NCI-H2227 treated with DMSO at 0.1 percent for 48 hours (cell line): Measurements from ENCODE around the gene BAHD1.
A peak's percentile ranks its signal among the peaks of the same experiment; 100 is the strongest.

Experiments
- DNase-seq: peaks from one replicate; lab custom pipeline; 2025; lab: John Stamatoyannopoulos, UW

The BAHD1 gene

DNA sequence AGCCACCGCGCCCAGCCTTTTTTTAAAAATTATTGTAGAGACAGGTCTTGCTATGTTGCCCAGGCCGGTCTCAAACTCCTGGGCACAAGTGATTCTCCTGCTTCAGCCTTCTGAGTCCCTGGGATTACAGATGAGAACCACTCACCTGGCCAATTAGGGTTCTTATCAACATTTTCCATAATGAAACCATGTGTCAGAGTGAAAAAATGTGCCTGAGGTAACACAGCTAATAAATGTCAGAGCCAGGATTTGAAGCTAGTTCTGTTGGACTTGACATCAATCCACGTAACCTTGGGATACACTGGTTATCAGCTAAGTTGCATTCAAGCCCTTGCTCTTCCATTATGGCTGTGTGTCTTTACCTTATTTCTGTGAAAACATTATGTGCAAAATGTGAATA lies 59.2 kb downstream of the BAHD1 start:
- DNase-seq = no peak

DNA sequence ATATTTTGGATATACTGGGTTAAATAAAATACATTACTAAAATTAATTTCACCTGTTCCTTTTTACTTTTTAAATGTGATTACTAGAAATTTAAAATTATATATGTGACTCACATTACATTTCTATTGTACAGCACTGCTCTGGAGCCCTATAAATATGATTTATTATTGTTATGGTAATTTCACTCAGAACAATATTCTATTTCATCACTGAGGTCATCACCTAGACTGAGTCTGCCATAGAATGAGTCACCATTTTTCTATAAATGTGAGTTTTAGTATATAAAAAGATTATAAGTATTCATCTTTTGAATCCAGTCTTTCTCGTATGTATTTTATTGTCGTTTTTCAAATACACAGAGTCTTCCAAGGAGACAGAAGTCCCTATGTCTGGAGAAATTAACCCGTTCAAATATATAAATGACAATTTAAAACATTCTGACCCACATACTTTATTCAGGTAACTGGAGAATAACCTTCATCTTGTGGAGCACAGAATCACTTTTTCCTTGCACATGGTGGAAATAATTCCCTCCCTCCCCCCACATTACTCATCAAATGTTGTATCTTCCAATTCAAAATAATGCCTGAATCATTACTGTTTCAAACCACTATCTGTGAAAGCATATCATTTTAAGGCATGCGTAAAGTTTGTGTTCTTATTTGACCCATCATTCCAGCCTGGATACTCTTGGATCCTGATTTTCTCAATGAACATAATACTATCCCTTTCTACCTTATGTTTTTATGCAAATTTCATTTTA lies 60.0 kb downstream of the BAHD1 start:
- DNase-seq = no peak

DNA sequence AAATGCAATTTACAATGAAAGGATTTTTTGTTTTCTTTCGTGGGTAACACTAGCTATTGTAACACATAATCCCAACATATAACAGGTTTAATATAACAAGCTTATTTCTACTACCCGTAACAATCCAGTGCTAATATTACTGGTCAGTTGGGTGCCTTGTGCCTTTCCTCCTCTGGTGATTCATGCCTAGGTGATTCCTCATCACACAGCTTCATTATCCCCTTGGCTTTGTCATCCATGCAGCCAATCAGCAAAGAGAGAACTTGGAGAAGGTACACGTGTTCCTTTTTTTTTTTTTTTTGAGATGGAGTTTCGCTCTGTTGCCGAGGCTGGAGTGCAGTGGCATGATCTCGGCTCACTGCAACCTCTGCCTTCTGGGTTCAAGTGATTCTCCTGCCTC lies 60.7 kb downstream of the BAHD1 start:
- no peak for DNase-seq

DNA sequence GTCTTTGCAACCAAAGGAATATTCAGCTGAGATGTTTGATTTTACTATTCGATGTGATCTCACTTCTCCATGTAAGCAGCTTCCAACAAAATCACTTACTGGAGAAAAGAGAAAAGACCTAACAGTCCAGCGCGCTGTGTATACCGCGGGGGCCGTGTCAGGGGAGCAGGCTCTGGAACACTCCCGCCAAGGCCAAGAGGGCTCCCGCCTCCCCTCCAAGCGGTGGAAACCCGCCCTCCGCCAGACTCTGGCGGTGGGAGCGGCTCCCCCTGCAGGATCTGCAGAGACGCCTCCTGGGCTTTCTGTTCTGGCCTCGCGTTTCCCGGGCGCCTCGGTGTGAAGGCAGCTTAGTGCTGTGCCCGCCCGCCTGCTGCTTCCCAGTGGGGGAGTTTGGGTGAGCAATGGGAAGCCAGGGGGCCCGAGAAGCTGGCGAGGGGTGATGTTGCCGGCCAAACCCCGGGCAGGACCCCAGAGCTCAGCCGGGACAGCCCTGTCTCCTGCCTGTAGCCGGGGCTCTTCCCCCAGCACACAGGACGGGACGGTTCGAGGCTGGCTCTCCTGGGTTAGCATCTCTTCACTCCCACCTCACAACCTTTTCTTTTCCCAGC lies 66.3 kb downstream of the BAHD1 start:
- peak; percentile 21 for DNase-seq

DNA sequence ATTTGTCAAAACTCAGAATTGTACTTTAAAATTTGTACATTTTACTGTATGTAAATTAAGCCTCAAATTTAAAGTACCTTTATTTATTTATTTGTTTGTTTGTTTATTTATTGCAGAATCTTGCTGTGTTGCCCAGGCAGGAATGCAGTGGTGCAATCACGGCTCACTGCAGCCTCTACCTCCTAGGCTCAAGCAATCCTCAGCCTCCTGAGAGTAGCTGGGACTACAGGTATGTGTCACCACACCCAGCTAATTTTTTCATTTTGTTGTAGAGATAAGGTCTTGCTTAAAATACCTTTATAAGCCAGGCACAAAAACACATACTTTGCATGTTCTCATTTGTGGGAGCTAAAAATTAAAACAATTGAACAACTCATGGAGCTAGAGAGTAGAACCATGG lies 67.5 kb downstream of the BAHD1 start:
- no peak for DNase-seq

DNA sequence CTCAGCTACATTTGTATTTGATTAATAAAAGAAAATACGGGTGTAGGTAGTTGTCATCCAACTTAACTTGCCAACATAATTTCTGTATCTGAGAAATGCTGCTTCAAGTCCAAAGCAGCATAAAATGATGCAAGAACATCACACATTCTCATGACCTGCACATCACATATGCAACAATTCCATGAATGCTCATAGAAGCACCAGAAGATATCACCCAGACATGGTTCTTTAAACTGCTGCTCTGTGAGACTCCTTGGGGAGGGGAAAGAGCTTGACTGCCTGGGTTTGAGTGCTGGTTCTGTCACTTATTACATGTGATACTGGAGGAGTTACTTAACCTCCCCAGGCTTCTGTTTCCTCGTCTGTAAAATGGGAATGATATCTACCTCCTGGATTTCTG lies 69.4 kb downstream of the BAHD1 start:
- no peak for DNase-seq

DNA sequence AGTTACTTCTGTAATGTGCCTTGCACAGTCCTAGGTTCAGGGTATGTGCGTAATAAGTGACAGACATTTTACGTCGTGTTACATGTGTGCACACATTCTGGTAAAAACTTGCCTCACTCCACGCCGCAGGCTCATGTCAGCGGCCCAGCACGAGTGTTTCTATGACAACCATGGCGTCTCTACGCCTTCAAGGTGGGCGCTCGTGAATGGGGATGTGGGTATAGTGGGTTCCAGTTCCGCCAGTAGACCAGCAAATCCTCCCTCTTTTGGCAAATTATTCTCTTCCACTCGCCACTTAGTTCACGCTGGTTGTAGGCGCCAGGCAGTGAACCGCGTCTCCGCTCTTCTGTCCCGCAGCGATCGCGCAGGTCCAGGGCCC lies 70.3 kb downstream of the BAHD1 start:
- DNase-seq = no peak

DNA sequence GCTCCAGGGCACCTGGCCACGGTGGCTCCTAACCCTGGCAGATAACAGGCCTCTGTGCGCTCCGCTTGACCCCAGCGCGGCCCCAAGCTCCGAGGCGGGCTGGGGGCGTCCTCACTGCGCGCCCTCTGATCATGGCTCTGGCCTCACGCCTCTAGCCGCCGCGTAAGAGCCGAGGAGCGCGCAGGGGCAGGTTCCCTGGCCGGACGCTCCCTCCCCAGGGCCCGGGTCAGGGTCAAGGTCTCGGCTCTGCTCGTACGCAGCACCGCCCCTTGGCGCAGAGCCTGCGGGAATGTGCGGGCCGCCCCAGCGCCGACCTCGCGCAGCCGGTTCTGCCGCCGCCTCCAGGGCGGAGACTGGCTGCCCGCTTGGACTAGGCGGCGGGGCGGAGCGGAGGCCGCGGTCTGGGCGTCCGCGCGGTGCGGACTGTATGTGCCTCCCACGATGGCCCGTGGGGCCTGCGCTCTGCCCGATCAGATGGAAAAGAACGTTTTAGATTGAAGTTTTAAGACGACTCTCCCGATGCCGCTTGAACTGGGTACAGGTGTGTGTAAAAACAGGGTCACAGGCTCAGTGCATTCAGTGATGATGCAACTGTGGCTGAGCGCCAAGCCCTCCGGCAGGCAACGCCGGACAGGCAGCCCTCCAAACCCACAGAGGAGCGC lies 70.8 kb downstream of the BAHD1 start:
- no peak for DNase-seq

DNA sequence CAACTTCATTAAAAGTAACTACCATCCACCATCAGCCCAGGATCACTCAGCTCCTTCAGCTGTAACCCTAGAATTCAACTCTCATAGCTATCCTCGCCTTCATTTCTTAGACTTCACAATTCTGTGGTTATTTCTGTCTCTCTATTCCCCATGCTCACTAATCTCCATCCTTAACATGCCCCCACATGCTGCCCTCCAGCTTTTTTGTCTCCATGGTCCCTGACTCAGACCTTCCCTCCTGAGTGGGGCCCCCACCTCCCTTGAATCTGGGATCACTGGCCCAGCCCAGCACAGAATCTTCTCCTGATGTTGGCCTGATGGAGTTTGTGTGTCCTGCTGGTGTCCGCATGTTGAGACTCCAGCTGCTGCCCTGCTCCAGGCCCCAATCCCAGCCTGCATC lies 71.7 kb downstream of the BAHD1 start:
- DNase-seq = no peak

DNA sequence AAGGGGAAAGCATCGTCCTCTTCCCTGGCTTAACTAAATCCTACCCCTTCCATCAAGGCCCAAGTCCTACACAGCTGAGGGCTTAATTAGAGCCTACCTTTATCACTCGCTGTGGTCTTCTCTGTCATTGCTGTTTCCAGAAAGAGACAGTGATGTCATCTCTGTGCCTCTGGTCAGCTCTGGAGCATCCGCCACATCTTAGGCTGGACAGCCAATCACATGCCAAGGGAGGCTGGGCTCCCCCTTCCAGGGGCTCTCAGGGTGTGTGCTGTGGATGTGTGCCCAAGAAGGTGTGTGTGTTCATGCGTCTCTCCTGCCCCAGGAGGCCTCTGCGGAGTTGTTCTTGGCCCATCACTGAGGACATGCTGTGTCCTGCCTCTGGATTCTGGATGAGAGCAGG lies 72.9 kb downstream of the BAHD1 start:
- no peak for DNase-seq

DNA sequence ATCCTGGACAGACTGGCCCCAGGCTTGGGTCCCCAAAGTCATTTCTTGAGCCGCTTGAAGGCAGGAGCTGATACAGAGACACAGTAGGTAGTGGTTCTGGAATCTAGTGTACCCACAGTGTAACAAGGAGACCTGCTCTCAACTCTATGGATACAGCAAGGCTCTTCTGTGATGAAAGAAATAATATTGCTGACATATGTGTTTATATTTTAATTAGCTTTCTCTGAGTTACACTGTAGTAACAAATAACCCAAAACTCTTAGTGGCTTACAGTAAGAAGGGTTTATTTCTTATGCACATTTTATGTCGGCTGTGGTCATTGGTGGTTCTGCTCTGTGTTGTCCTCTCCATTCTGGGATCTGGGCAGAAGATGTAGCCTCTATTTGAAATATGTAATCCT lies 75.6 kb downstream of the BAHD1 start:
- DNase-seq = no peak
